ENCODE results near the gene AP2A2.

DNA sequence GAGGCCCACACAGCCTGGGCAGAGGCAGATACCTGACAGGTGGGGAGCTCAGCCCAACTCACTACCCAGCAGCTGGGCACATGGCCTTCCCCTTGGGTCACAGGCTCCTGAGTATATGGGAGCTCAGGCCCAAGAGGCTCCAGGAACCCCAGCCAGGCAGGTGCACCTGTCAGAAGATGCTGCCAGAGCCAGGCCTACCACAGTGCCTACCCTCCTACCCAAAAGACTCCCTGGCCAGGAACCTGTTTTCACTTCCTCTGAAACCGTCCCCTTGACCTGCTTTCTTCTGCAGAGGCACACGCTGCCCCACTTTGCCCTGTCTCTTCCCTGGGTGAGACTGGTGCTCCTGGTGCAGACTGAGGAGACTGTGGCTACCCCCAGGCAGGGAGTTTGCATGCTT, 18.0 kb upstream of the AP2A2 start:
- TF ChIP-seq, protein P1, sequence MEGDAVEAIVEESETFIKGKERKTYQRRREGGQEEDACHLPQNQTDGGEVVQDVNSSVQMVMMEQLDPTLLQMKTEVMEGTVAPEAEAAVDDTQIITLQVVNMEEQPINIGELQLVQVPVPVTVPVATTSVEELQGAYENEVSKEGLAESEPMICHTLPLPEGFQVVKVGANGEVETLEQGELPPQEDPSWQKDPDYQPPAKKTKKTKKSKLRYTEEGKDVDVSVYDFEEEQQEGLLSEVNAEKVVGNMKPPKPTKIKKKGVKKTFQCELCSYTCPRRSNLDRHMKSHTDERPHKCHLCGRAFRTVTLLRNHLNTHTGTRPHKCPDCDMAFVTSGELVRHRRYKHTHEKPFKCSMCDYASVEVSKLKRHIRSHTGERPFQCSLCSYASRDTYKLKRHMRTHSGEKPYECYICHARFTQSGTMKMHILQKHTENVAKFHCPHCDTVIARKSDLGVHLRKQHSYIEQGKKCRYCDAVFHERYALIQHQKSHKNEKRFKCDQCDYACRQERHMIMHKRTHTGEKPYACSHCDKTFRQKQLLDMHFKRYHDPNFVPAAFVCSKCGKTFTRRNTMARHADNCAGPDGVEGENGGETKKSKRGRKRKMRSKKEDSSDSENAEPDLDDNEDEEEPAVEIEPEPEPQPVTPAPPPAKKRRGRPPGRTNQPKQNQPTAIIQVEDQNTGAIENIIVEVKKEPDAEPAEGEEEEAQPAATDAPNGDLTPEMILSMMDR (IDR thresholded peaks at IDR 0.05), result no peak
- no peak for TF ChIP-seq POLR2A (IDR thresholded peaks at IDR 0.05)
